PC-3 (cell line): ENCODE results near the gene URM1. TPM values are rescaled to one million over a fixed set of nuclear protein-coding genes. Genes with fewer than 3 reads are reported as not detected.

Source experiments
- ATAC-seq: fragments of 200-7000 bp; cut with Tn5 transposase; 2 replicates; pipeline ENCODE4 v1.9.1; 2020; ENCODE audit warnings: mild to moderate bottlenecking, moderate library complexity
- BruUV-seq: library from RNA; stranded (reverse); fragments of 400-500 nt; replicated peaks from 2 replicates; lab custom pipeline; 2021; lab: Mats Ljungman, UMichigan
- CTCF ChIA-PET: fragments of 300-600 bp; sonication (Branson Sonifier 250); formaldehyde crosslinking; loops from one replicate; lab custom pipeline; 2022; ENCODE audit warnings: antibody characterized with exemption; lab: Charles Lee
- POLR2A ChIA-PET: fragments of 300-600 bp; sonication (Branson Sonifier 250); formaldehyde crosslinking; loops from one replicate; lab custom pipeline; 2022; ENCODE audit warnings: antibody characterized with exemption; ENCODE audit not compliant: unreplicated experiment; lab: Charles Lee
- DNase-seq: peaks from one replicate; pipeline ENCODE4 v3.0.0-alpha.2; 2015
- H2AFZ ChIP-seq: fragments of 300-600 bp; sonication (generic); 2 replicates; pipeline ENCODE4 v1.6.0; 2016; ENCODE audit warnings: antibody characterized with exemption, low read length
- H3F3A ChIP-seq: fragments of 300-600 bp; sonication (generic); one replicate; pipeline ENCODE4 v1.6.0; 2017; ENCODE audit warnings: antibody characterized with exemption, low read length, control low read depth, mild to moderate bottlenecking; ENCODE audit not compliant: unreplicated experiment
- H3K27ac ChIP-seq: fragments of 300-600 bp; sonication (generic); 2 replicates; pipeline ENCODE4 v1.5.1; 2016; ENCODE audit warnings: mild to moderate bottlenecking, low read length
- H3K27me3 ChIP-seq: fragments of 300-600 bp; sonication (generic); 2 replicates; pipeline ENCODE4 v1.6.1; 2016; ENCODE audit warnings: low read length, mixed read lengths
- H3K36me3 ChIP-seq: fragments of 300-600 bp; sonication (generic); 2 replicates; pipeline ENCODE4 v1.6.1; 2016; ENCODE audit warnings: low read depth, mixed run types, low read length, mixed read lengths
- H3K4me1 ChIP-seq: fragments of 300-600 bp; sonication (generic); 2 replicates; pipeline ENCODE4 v1.5.1; 2016; ENCODE audit warnings: low read length; ENCODE audit not compliant: insufficient read depth
- H3K4me2 ChIP-seq: fragments of 300-600 bp; sonication (generic); 2 replicates; pipeline ENCODE4 v1.6.0; 2016; ENCODE audit warnings: low read length
- H3K4me3 ChIP-seq: fragments of 300-600 bp; sonication (generic); 2 replicates; pipeline ENCODE4 v1.5.1; 2016; ENCODE audit warnings: mild to moderate bottlenecking, low read length, mixed read lengths
- H3K79me2 ChIP-seq: fragments of 300-600 bp; sonication (generic); 2 replicates; pipeline ENCODE4 v1.6.1; 2017; ENCODE audit warnings: low read length, mixed read lengths
- H3K9ac ChIP-seq: fragments of 300-600 bp; sonication (generic); 2 replicates; pipeline ENCODE4 v1.6.0; 2016; ENCODE audit warnings: mild to moderate bottlenecking, low read length
- H3K9me2 ChIP-seq: fragments of 300-600 bp; sonication (generic); replicated peaks from 2 replicates; pipeline ENCODE4 v1.6.1; 2016; ENCODE audit warnings: mixed run types, low read length, mixed read lengths
- H3K9me3 ChIP-seq: fragments of 300-600 bp; sonication (generic); 2 replicates; pipeline ENCODE4 v1.6.1; 2016; ENCODE audit warnings: low read length, mixed read lengths
- H4K20me1 ChIP-seq: fragments of 300-600 bp; sonication (generic); 2 replicates; pipeline ENCODE4 v1.6.1; 2016; ENCODE audit warnings: low read length, mixed read lengths
- EZH2 ChIP-seq: fragments of 300-600 bp; sonication (generic); IDR thresholded peaks from one replicate; pipeline ENCODE4 v1.6.1; 2017; ENCODE audit warnings: antibody characterized with exemption, mild to moderate bottlenecking, low read length; ENCODE audit not compliant: unreplicated experiment
- EZH2phosphoT487 ChIP-seq: fragments of 300-600 bp; sonication (generic); IDR thresholded peaks from 2 replicates; pipeline ENCODE4 v1.6.1; 2018; ENCODE audit warnings: mild to moderate bottlenecking, antibody characterized with exemption, low read length, borderline replicate concordance
- intact Hi-C: fragments of 100-400 bp; cut with micrococcal nuclease; formaldehyde crosslinking; loops from 2 replicates; pipeline ENCODE4 v1.9.0; 2023
- total RNA-seq: library from RNA; depleted of rRNA; stranded (reverse); fragments of >200 nt; gene quantifications from 2 replicates; pipeline ENCODE4 v1.2.3, GENCODE V29; 2014
- TF ChIP-seq, protein P1 (sequence below): fragments of 300-600 bp; sonication (generic); conservative IDR thresholded peaks from 2 replicates; pipeline ENCODE4 v1.5.1; 2017; ENCODE audit warnings: antibody characterized with exemption, low read depth, mild to moderate bottlenecking, low read length

Gene URM1
- total RNA-seq, 1 experiment from 2014 or later = 29.1 TPM

DNA sequence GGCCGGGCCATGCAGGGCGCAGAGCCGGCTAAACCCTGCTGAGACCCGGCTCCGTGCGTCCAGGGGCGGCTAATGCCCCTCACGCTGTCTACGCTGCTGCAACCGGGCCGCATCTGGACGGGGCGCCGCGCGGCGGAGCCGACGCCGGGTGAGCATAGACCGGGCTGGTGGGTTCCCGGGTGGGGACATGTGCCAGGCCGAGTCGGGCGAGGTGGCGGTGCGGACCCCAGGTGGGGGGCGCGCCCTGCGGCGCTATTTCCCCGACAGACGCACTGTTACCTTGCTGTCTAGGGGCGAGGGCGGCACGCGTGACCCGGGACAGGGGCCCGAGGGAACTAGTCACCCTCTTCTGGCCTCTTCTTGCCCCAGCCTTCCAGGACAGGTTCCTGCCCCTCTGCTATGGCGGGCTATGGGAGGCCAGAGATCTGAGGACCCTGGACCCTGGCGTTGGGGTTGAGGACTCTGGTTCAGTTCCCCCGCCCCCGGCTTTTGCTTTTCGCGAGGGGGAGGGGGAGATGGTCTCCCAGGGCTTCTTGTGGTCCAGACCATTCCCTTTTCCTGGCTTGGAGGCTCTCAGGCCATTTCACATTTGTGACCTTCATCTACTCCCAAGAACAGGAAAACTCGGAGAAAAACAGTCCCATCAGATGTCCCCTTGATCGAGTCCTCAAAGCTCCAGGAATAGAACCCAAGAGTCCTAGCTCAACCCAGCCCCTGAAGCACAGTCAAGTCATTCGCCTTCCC is 30.3 kb upstream of the URM1 start:
- no peaks in the 10 kb centered on the region for H3K9me3 ChIP-seq
- POLR2A ChIA-PET = interaction anchor here (0.7 kb wide), 1 partner anchor 188 kb away, joined by 8 read pairs; no protein-coding TSS in a partner anchor
- peak; percentile 63 for ATAC-seq

DNA sequence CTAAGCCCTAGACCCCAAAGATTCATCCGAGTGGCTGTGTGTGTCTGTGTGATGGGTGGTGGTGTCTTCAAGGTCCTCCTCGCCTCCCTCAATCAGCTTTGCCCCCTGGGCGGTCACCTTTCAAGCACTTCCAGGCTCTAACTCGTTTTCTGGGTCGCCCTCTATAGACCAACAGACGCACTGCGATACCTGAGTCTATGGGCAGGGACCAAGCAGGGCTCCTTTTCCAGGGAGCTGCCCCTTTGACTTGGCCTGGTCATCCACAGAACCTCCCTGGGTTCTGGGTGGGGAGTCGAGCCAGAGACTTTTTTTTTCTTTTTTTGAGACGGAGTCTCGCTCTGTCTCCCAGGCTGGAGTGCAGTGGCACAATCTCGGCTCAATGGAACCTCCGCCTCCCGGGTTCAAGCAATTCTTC is 29.7 kb upstream of the URM1 start:
- H3K4me1 ChIP-seq = no peaks in the 10 kb centered on the region
- BruUV-seq = no TSS peak
- peak; percentile 78 for DNase-seq
- no peaks in the 10 kb centered on the region for H3K36me3 ChIP-seq
- H3K9ac ChIP-seq = peak overlapping the region; percentile 72
- H3K9me3 ChIP-seq = no peaks in the 10 kb centered on the region
- CTCF ChIA-PET = interaction anchor here (0.5 to 1.6 kb wide), 4 partner anchors 21 to 66 kb away, joined by 4 to 20 read pairs (median 8); partner anchors contain the start of genes GOLGA2 and SWI5
- H3K4me2 ChIP-seq = peak overlapping the region; percentile 96
- intact Hi-C loops = loop anchor here (1.0 to 2.0 kb wide), 2 partner anchors 19 to 46 kb away; partner anchors contain the start of genes COQ4 and TRUB2
- no peaks in the 10 kb centered on the region for H3K9me2 ChIP-seq
- peak overlapping the region; percentile 84 for H3K4me3 ChIP-seq
- peak; percentile 56 for ATAC-seq
- peak overlapping the region; percentile 73; the same call in 1 of the 2 replicates for H2AFZ ChIP-seq
- H3F3A ChIP-seq = no peaks in the 10 kb centered on the region
- no peaks in the 10 kb centered on the region for H3K27me3 ChIP-seq
- TF ChIP-seq, protein P1, sequence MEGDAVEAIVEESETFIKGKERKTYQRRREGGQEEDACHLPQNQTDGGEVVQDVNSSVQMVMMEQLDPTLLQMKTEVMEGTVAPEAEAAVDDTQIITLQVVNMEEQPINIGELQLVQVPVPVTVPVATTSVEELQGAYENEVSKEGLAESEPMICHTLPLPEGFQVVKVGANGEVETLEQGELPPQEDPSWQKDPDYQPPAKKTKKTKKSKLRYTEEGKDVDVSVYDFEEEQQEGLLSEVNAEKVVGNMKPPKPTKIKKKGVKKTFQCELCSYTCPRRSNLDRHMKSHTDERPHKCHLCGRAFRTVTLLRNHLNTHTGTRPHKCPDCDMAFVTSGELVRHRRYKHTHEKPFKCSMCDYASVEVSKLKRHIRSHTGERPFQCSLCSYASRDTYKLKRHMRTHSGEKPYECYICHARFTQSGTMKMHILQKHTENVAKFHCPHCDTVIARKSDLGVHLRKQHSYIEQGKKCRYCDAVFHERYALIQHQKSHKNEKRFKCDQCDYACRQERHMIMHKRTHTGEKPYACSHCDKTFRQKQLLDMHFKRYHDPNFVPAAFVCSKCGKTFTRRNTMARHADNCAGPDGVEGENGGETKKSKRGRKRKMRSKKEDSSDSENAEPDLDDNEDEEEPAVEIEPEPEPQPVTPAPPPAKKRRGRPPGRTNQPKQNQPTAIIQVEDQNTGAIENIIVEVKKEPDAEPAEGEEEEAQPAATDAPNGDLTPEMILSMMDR = peak; percentile 69
- TF ChIP-seq EZH2phosphoT487 = no peak
- no peak for TF ChIP-seq EZH2
- H4K20me1 ChIP-seq = no peaks in the 10 kb centered on the region
- peaks cover 10% of the 10 kb centered on the region for H3K79me2 ChIP-seq
- no peak overlapping the region for H3K27ac ChIP-seq
- POLR2A ChIA-PET = interaction anchor here (0.7 kb wide), 1 partner anchor 187 kb away, joined by 8 read pairs; no protein-coding TSS in a partner anchor

More for the DNA sequence above, 30.3 kb upstream of the URM1 start:
- H4K20me1 ChIP-seq = no peaks in the 10 kb centered on the region
- H3F3A ChIP-seq = no peaks in the 10 kb centered on the region
- H3K4me2 ChIP-seq = peak overlapping the region; percentile 96
- no peak for DNase-seq
- no peaks in the 10 kb centered on the region for H3K36me3 ChIP-seq
- H3K4me3 ChIP-seq = peak overlapping the region; percentile 84
- peaks cover 10% of the 10 kb centered on the region for H3K79me2 ChIP-seq
- BruUV-seq = TSS peak; percentile 21
- CTCF ChIA-PET = interaction anchor here (1.3 to 1.6 kb wide), 3 partner anchors 21 to 65 kb away, joined by 5 to 20 read pairs (median 10); partner anchors contain the start of genes GOLGA2 and SWI5
- H3K4me1 ChIP-seq = no peaks in the 10 kb centered on the region
- H3K9ac ChIP-seq = peak overlapping the region; percentile 72
- no peaks in the 10 kb centered on the region for H3K9me2 ChIP-seq
- no peak for TF ChIP-seq EZH2phosphoT487
- TF ChIP-seq EZH2 = no peak
- TF ChIP-seq, protein P1 = no peak
- H2AFZ ChIP-seq = peak overlapping the region; percentile 73
- 0 out of 2 replicates have a peak overlapping the region, but pooled peaks have one; percentile 18 for H3K27ac ChIP-seq
- no peaks in the 10 kb centered on the region for H3K27me3 ChIP-seq
- intact Hi-C loops = loop anchor here (1.0 to 2.0 kb wide), 2 partner anchors 18 to 46 kb away; partner anchors contain the start of genes COQ4 and TRUB2
